IMR-90 (cell line): ENCODE data around the gene KRT35. TPM values are rescaled to one million over a fixed set of nuclear protein-coding genes. Genes with fewer than 3 reads are reported as not detected.

ENCODE experiments used
- ATAC-seq: fragments of 200-7000 bp; cut with Tn5 transposase; 2 replicates; pipeline ENCODE4 v1.9.1; 2020; ENCODE audit warnings: low read depth, mild to moderate bottlenecking, moderate library complexity
- BruUV-seq: library from RNA; stranded (reverse); fragments of 400-500 nt; replicated peaks from 2 replicates; lab custom pipeline; 2021; lab: Mats Ljungman, UMichigan
- CTCF ChIA-PET: fragments of 300-600 bp; formaldehyde crosslinking; extraction: SDS; loops from one replicate; lab custom pipeline; 2021; ENCODE audit warnings: antibody characterized with exemption; lab: Yijun Ruan, JAX
- POLR2A ChIA-PET: fragments of 300-600 bp; sonication (Branson Sonifier 250); formaldehyde crosslinking; loops from one replicate; lab custom pipeline; 2022; ENCODE audit warnings: antibody characterized with exemption; ENCODE audit not compliant: unreplicated experiment; lab: Charles Lee
- DNase-seq: peaks from one replicate; pipeline ENCODE4 v3.0.0; 2013
- H2AFZ ChIP-seq: replicated peaks from 2 replicates; pipeline ENCODE3; 2013; ENCODE audit warnings: low read length, mild to moderate bottlenecking; ENCODE audit not compliant: poor library complexity
- H2AK5ac ChIP-seq: 2 replicates; pipeline ENCODE4 v1.6.1; 2013; ENCODE audit warnings: low read depth, low read length, inconsistent platforms
- H2AK9ac ChIP-seq: replicated peaks from 2 replicates; pipeline ENCODE3; 2013; ENCODE audit warnings: mild to moderate bottlenecking, low read depth, low read length, moderate library complexity; ENCODE audit not compliant: poor library complexity
- H2BK120ac ChIP-seq: 2 replicates; pipeline ENCODE4 v1.6.1; 2013; ENCODE audit warnings: low read depth, low read length, inconsistent platforms
- H2BK15ac ChIP-seq: 3 replicates; pipeline ENCODE4 v1.6.1; 2013; ENCODE audit warnings: low read depth, low read length, inconsistent platforms
- H2BK20ac ChIP-seq: 2 replicates; pipeline ENCODE4 v1.6.1; 2013; ENCODE audit warnings: low read depth, mild to moderate bottlenecking, inconsistent platforms, low read length, moderate library complexity
- H2BK5ac ChIP-seq: 2 replicates; pipeline ENCODE4 v1.6.1; 2013; ENCODE audit warnings: mild to moderate bottlenecking, low read depth, low read length, inconsistent platforms; ENCODE audit not compliant: poor library complexity, severe bottlenecking
- H3K14ac ChIP-seq: replicated peaks from 2 replicates; pipeline ENCODE4 v1.6.1; 2013; ENCODE audit warnings: low read depth, low read length, inconsistent platforms
- H3K18ac ChIP-seq: 2 replicates; pipeline ENCODE4 v1.6.1; 2013; ENCODE audit warnings: low read depth, low read length, control low read depth
- H3K23ac ChIP-seq: 2 replicates; pipeline ENCODE4 v1.6.1; 2013; ENCODE audit warnings: low read depth, low read length, inconsistent platforms
- H3K27ac ChIP-seq: 2 replicates; pipeline ENCODE4 v1.5.1; 2013; ENCODE audit warnings: mild to moderate bottlenecking, control low read depth, low read length; ENCODE audit not compliant: insufficient read depth
- H3K27me3 ChIP-seq: 2 replicates; pipeline ENCODE4 v1.6.1; 2013; ENCODE audit warnings: low read length; ENCODE audit not compliant: control insufficient read depth, insufficient read depth
- H3K36me3 ChIP-seq: 2 replicates; pipeline ENCODE4 v1.6.1; 2013; ENCODE audit warnings: low read length, mixed read lengths; ENCODE audit not compliant: control insufficient read depth, insufficient read depth
- H3K4ac ChIP-seq: 2 replicates; pipeline ENCODE4 v1.6.1; 2013; ENCODE audit warnings: low read depth, low read length, inconsistent platforms
- H3K4me1 ChIP-seq: 2 replicates; pipeline ENCODE4 v1.6.1; 2013; ENCODE audit warnings: low read length, mixed read lengths; ENCODE audit not compliant: control insufficient read depth, insufficient read depth
- H3K4me2 ChIP-seq: 2 replicates; pipeline ENCODE4 v1.6.1; 2013; ENCODE audit warnings: low read depth, mild to moderate bottlenecking, control low read depth, low read length, moderate library complexity
- H3K4me3 ChIP-seq: 2 replicates; pipeline ENCODE4 v1.5.1; 2013; ENCODE audit warnings: low read depth, mild to moderate bottlenecking, control low read depth, low read length, moderate library complexity; ENCODE audit not compliant: insufficient read depth
- H3K56ac ChIP-seq: 2 replicates; pipeline ENCODE4 v1.6.1; 2013; ENCODE audit warnings: low read length, inconsistent platforms; ENCODE audit not compliant: insufficient read depth; ENCODE audit errors: extremely low read depth
- H3K79me1 ChIP-seq, 2 experiments: 2 replicates each; pipeline ENCODE4 v1.6.1; 2013; ENCODE audit warnings: low read length in 2 of 2, inconsistent platforms in 1 of 2, low read depth in 1 of 2
- H3K9ac ChIP-seq: 2 replicates; pipeline ENCODE4 v1.6.1; 2013; ENCODE audit warnings: low read depth, low read length, control low read depth
- H3K9me1 ChIP-seq: 2 replicates; pipeline ENCODE4 v1.6.1; 2013; ENCODE audit warnings: low read length, inconsistent platforms; ENCODE audit not compliant: insufficient read depth
- H3K9me3 ChIP-seq: 2 replicates; pipeline ENCODE4 v1.6.1; 2013; ENCODE audit warnings: low read length; ENCODE audit not compliant: control insufficient read depth, insufficient read depth
- H4K20me1 ChIP-seq: 2 replicates; pipeline ENCODE4 v1.6.1; 2013; ENCODE audit warnings: low read length, inconsistent platforms; ENCODE audit not compliant: insufficient read depth
- H4K5ac ChIP-seq: 2 replicates; pipeline ENCODE4 v1.6.1; 2013; ENCODE audit warnings: mild to moderate bottlenecking, low read depth, low read length, control low read depth
- H4K8ac ChIP-seq, 2 experiments: 2 replicates each; pipeline ENCODE4 v1.6.1; 2013; ENCODE audit warnings: low read depth in 2 of 2, low read length in 2 of 2, control low read depth in 1 of 2, inconsistent platforms in 1 of 2
- H4K91ac ChIP-seq: 2 replicates; pipeline ENCODE4 v1.6.1; 2013; ENCODE audit warnings: low read depth, low read length, inconsistent platforms; ENCODE audit not compliant: insufficient read depth
- BHLHE40 ChIP-seq: fragments of 150-350 bp; IDR thresholded peaks from 2 replicates; pipeline ENCODE4 v1.6.1; 2016; ENCODE audit warnings: mild to moderate bottlenecking, low read depth, low read length
- CEBPB ChIP-seq: IDR thresholded peaks from 2 replicates; pipeline ENCODE4 v1.6.1; 2012; ENCODE audit warnings: low read depth, low read length, improper control_type of control experiment
- CTCF ChIP-seq: conservative IDR thresholded peaks from 2 replicates; pipeline ENCODE4 v1.5.1; 2012; ENCODE audit warnings: mild to moderate bottlenecking, low read depth, low read length, improper control_type of control experiment
- MAZ ChIP-seq: IDR thresholded peaks from 2 replicates; pipeline ENCODE4 v1.6.1; 2012; ENCODE audit warnings: low read depth, mild to moderate bottlenecking, low read length, improper control_type of control experiment, moderate library complexity, borderline replicate concordance
- MXI1 ChIP-seq: IDR thresholded peaks from 2 replicates; pipeline ENCODE4 v1.6.1; 2012; ENCODE audit warnings: low read depth, mild to moderate bottlenecking, low read length, moderate library complexity, borderline replicate concordance
- NFE2L2 ChIP-seq: fragments of 150-350 bp; IDR thresholded peaks from 2 replicates; pipeline ENCODE4 v1.6.1; 2016; ENCODE audit warnings: low read depth, mild to moderate bottlenecking, low read length
- RAD21 ChIP-seq: IDR thresholded peaks from 2 replicates; pipeline ENCODE4 v1.6.1; 2012; ENCODE audit warnings: low read length, improper control_type of control experiment
- RCOR1 ChIP-seq: IDR thresholded peaks from 2 replicates; pipeline ENCODE4 v1.6.1; 2012; ENCODE audit warnings: mild to moderate bottlenecking, low read length, improper control_type of control experiment; ENCODE audit not compliant: insufficient replicate concordance
- SMC3 ChIP-seq: fragments of 150-350 bp; IDR thresholded peaks from 2 replicates; pipeline ENCODE4 v1.6.1; 2016; ENCODE audit warnings: low read depth, mild to moderate bottlenecking, antibody characterized with exemption, low read length, moderate library complexity
- WGBS, 2 experiments: methylation state at CpG; one replicate each; pipeline versions ENCODE4 v1.1.5 to v1.1.7; 2013; ENCODE audit warnings: missing lambda C conversion rate in 2 of 2; ENCODE audit not compliant: insufficient read length in 1 of 2; ENCODE audit errors: extremely low coverage in 2 of 2; 5-methylcytosine and 5-hydroxymethylcytosine counted together
- dilution Hi-C: fragments of 300-500 bp; cut with HindIII; formaldehyde crosslinking; loops from one replicate; pipeline ENCODE4 v1.14.3; 2018; ENCODE audit warnings: low sequenced_read_pairs; ENCODE audit not compliant: unreplicated experiment
- in situ Hi-C: fragments of 300-500 bp; cut with MboI; formaldehyde crosslinking; loops from 3 replicates; pipeline ENCODE4 v1.14.3; 2019; ENCODE audit warnings: low sequenced_read_pairs, inconsistent platforms, mixed read lengths
- intact Hi-C: fragments of 100-400 bp; cut with micrococcal nuclease; formaldehyde crosslinking; loops from 2 replicates; pipeline ENCODE4 v1.10.0; 2022
- polyA plus RNA-seq, 3 experiments: library from polyadenylated mRNA; depleted of rRNA; stranded (reverse); fragments of >200 nt; gene quantifications; 2 replicates each; pipeline ENCODE4 v1.2.3, GENCODE V29; 2012; ENCODE audit warnings: low replicate concordance in 1 of 3
- total RNA-seq: library from RNA; depleted of rRNA; stranded (reverse); fragments of >200 nt; gene quantifications from 2 replicates; pipeline ENCODE4 v1.2.3, GENCODE V29; 2012

Gene KRT35
- total and polyA plus RNA-seq, 2 of the 4 experiments (the other 2 are of a cell fraction): not detected

GRCh38 chr17:41437254-41437653, 43.7 kb downstream of the KRT35 start:
- no peak overlapping the region for H2BK15ac ChIP-seq
- no peak overlapping the region for H3K9ac ChIP-seq
- CTCF ChIA-PET: no interaction called here
- H4K8ac ChIP-seq: no peak overlapping the region
- H3K14ac ChIP-seq: no peak overlapping the region
- 70% methylated on average over 7 of the region's 7 CpGs; no CpG with 5 or more reads in 1 of the 2 experiments for WGBS, 2 experiments
- POLR2A ChIA-PET: interaction anchor here (0.6 kb wide), 1 partner anchor 107 kb away, joined by 3 read pairs; no protein-coding TSS in a partner anchor
- no peaks in the 10 kb centered on the region for H3K36me3 ChIP-seq
- no peak overlapping the region for H3K4me3 ChIP-seq
- DNase-seq (no peak), ATAC-seq (no peak)
- no peak overlapping the region for H3K23ac ChIP-seq
- no peak overlapping the region for H2AK5ac ChIP-seq
- no peak overlapping the region for H3K56ac ChIP-seq
- peaks cover 8% of the 10 kb centered on the region for H3K4me1 ChIP-seq
- H3K4me2 ChIP-seq: no peak overlapping the region
- dilution Hi-C loops: no loop called here
- no TSS peak for BruUV-seq
- peaks cover 5% of the 10 kb centered on the region; the same call in 1 of the 2 replicates for H3K9me1 ChIP-seq
- no peak overlapping the region for H2BK120ac ChIP-seq
- TF ChIP-seq RAD21: no peak
- TF ChIP-seq MAZ: no peak
- no peak for TF ChIP-seq MXI1
- no peak for TF ChIP-seq CTCF
- TF ChIP-seq CEBPB: no peak
- TF ChIP-seq BHLHE40: no peak
- TF ChIP-seq SMC3: no peak
- TF ChIP-seq RCOR1: no peak
- no peak for TF ChIP-seq NFE2L2
- intact Hi-C loops: no loop called here
- no peak overlapping the region for H4K5ac ChIP-seq
- peaks cover 6% of the 10 kb centered on the region; the same call in 1 of the 2 replicates for H3K27me3 ChIP-seq
- in situ Hi-C loops: no loop called here
- H3K4ac ChIP-seq: no peak overlapping the region
- no peak overlapping the region for H2BK20ac ChIP-seq
- H4K91ac ChIP-seq: no peak overlapping the region
- H3K18ac ChIP-seq: no peak overlapping the region
- H2BK5ac ChIP-seq: no peak overlapping the region
- H3K79me1 ChIP-seq: no peaks in the 10 kb centered on the region
- no peaks in the 10 kb centered on the region for H4K20me1 ChIP-seq
- H2AK9ac ChIP-seq: no peak overlapping the region
- H3K9me3 ChIP-seq: no peaks in the 10 kb centered on the region
- H3K27ac ChIP-seq: no peak overlapping the region
- no peak overlapping the region for H2AFZ ChIP-seq
